ENCODE data around the gene EBF4.

The EBF4 gene

GRCh38 chr20:2700913-2701620, 8.5 kb downstream of the EBF4 start:
- DNase-seq: no peak

GRCh38 chr20:2701671-2702081, 9.1 kb downstream of the EBF4 start:
- no peak for DNase-seq

GRCh38 chr20:2703716-2704475, 11.3 kb downstream of the EBF4 start:
- no peak for DNase-seq

- peak; percentile 7 for DNase-seq
These were observed 13.5 kb downstream of the EBF4 start for GRCh38 chr20:2705931-2706645.

GRCh38 chr20:2706688-2707352, 14.2 kb downstream of the EBF4 start:
- no peak for DNase-seq

GRCh38 chr20:2707353-2708072, 14.9 kb downstream of the EBF4 start:
- DNase-seq: no peak

- DNase-seq: no peak
These were observed 15.5 kb downstream of the EBF4 start for GRCh38 chr20:2708073-2708415.

- no peak for DNase-seq
These were observed 16.1 kb downstream of the EBF4 start for GRCh38 chr20:2708665-2709064.

GRCh38 chr20:2709205-2709981, 16.8 kb downstream of the EBF4 start:
- DNase-seq: no peak

GRCh38 chr20:2713285-2713684, 20.7 kb downstream of the EBF4 start:
- peak; percentile 26 for DNase-seq

- no peak for DNase-seq
These were observed 36.7 kb downstream of the EBF4 start for GRCh38 chr20:2729251-2729713.

GRCh38 chr20:2729791-2730190, 37.2 kb downstream of the EBF4 start:
- DNase-seq: no peak

GRCh38 chr20:2734899-2735298, 42.3 kb downstream of the EBF4 start:
- no peak for DNase-seq

GRCh38 chr20:2736441-2736840, 43.9 kb downstream of the EBF4 start:
- DNase-seq: no peak

GRCh38 chr20:2738331-2739041, 45.9 kb downstream of the EBF4 start:
- DNase-seq: no peak

- no peak for DNase-seq
These were observed 46.4 kb downstream of the EBF4 start for GRCh38 chr20:2739042-2739398.

- no peak for DNase-seq
These were observed 48.1 kb downstream of the EBF4 start for GRCh38 chr20:2740702-2741101.

GRCh38 chr20:2741463-2741862, 48.9 kb downstream of the EBF4 start:
- no peak for DNase-seq

GRCh38 chr20:2741881-2742280, 49.3 kb downstream of the EBF4 start:
- no peak for DNase-seq

GRCh38 chr20:2742431-2742830, 49.9 kb downstream of the EBF4 start:
- no peak for DNase-seq

GRCh38 chr20:2742934-2743559, 50.5 kb downstream of the EBF4 start:
- peak; percentile 80 for DNase-seq

All from NCI-H69 (cell line).